IPS DF 6.9 (cell line): ENCODE results near the gene SPTBN1.

Experiments used
- DNase-seq: peaks from one replicate; pipeline ENCODE4 v3.0.0-alpha.2; 2013; ENCODE audit warnings: low read depth, low spot score
- H3K27ac ChIP-seq: one replicate; pipeline ENCODE4 v1.5.1; 2013; ENCODE audit warnings: low read length, control low read depth
- H3K27me3 ChIP-seq: 2 replicates; pipeline ENCODE4 v1.6.1; 2013; ENCODE audit warnings: mild to moderate bottlenecking, low read length; ENCODE audit not compliant: control insufficient read depth, insufficient read depth
- H3K36me3 ChIP-seq: 2 replicates; pipeline ENCODE4 v1.6.1; 2013; ENCODE audit warnings: low read length; ENCODE audit not compliant: control insufficient read depth, insufficient read depth
- H3K4me1 ChIP-seq: 2 replicates; pipeline ENCODE4 v1.6.1; 2013; ENCODE audit warnings: low read length; ENCODE audit not compliant: control insufficient read depth, insufficient read depth
- H3K4me3 ChIP-seq: 2 replicates; pipeline ENCODE4 v1.5.1; 2013; ENCODE audit warnings: mild to moderate bottlenecking, low read length
- H3K9me3 ChIP-seq: 2 replicates; pipeline ENCODE4 v1.6.1; 2013; ENCODE audit warnings: low read length, inconsistent platforms; ENCODE audit not compliant: control insufficient read depth, insufficient read depth
- WGBS: extraction: QIAGEN DNeasy Blood & Tissue Kit; methylation state at CpG from one replicate; pipeline ENCODE4 v1.1.7; 2013; ENCODE audit warnings: mixed read lengths, missing lambda C conversion rate; ENCODE audit not compliant: insufficient read length, insufficient coverage; 5-methylcytosine and 5-hydroxymethylcytosine counted together

The SPTBN1 gene

DNA sequence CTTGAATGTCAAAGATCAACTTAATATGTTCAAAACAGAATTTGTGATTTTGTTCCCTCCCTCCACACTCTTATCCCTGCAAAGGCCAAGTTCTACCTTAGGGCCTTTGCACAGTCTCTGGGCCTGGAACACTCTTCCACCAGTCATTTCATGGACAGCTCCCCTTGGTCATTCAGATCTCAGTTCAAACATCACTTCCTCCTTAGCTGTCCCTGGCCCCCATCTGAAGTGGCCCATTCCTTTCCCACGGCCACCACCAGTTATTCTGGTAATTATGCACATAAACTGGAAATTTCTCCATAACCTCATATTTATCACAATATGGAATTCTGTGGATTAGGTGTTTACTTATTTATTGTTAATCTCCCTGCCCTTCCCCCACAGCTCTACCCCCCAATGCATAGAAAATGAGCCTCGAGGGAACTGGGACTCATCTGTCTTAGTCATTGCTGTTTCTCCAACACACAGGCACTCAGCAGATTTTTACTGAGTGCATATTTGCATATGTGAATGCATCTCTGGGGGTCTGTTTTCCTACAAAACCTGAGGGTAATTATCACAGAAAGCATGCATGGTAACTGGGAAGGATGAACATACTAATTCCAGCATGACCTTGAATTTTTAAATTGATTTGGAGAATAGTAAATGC, 35.5 kb upstream of the SPTBN1 start:
- no peaks in the 10 kb centered on the region for H3K36me3 ChIP-seq
- no peak for DNase-seq
- no CpG with 5 or more reads among the region's 2 CpGs for WGBS
- no peaks in the 10 kb centered on the region for H3K27me3 ChIP-seq
- no peaks in the 10 kb centered on the region for H3K9me3 ChIP-seq
- no peak overlapping the region for H3K4me3 ChIP-seq
- H3K27ac ChIP-seq, result no peak overlapping the region
- peaks cover 3% of the 10 kb centered on the region for H3K4me1 ChIP-seq

DNA sequence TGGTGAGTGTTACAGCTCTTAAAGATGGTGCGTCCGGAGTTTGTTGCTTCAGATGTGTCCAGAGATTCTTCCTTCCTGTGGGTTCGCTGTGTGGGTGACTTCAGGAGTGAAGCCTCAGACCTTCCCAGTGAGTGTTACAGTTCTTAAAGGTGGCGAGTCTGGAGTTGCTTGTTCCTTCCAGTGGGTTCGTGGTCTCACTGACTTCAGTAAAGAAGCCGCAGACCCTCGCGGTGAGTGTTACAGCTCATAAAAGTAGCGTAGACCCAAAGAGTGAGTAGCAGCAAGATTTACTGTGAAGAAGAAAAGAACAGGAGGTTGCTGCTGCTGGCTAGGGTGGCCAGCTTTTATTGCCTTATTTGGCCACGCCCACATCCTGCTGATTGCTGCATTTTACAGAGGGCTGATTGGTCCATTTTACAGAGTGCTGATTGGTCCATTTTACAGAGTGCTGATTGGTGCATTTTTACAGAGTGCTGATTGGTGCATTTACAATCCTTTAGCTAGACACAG, 34.0 kb upstream of the SPTBN1 start:
- no peak overlapping the region for H3K27ac ChIP-seq
- H3K9me3 ChIP-seq, result no peaks in the 10 kb centered on the region
- no peak for DNase-seq
- H3K4me3 ChIP-seq, result no peak overlapping the region
- H3K4me1 ChIP-seq, result no peaks in the 10 kb centered on the region
- WGBS, result no CpG with 5 or more reads among the region's 10 CpGs
- H3K36me3 ChIP-seq, result no peaks in the 10 kb centered on the region
- H3K27me3 ChIP-seq, result no peaks in the 10 kb centered on the region

GRCh38 chr2:54423213-54423612, 32.9 kb upstream of the SPTBN1 start:
- no peaks in the 10 kb centered on the region for H3K36me3 ChIP-seq
- H3K4me1 ChIP-seq, result no peaks in the 10 kb centered on the region
- H3K27ac ChIP-seq, result no peak overlapping the region
- no peak overlapping the region for H3K4me3 ChIP-seq
- no peaks in the 10 kb centered on the region for H3K9me3 ChIP-seq
- WGBS, result no CpG with 5 or more reads among the region's 2 CpGs
- DNase-seq, result no peak
- no peaks in the 10 kb centered on the region for H3K27me3 ChIP-seq

DNA sequence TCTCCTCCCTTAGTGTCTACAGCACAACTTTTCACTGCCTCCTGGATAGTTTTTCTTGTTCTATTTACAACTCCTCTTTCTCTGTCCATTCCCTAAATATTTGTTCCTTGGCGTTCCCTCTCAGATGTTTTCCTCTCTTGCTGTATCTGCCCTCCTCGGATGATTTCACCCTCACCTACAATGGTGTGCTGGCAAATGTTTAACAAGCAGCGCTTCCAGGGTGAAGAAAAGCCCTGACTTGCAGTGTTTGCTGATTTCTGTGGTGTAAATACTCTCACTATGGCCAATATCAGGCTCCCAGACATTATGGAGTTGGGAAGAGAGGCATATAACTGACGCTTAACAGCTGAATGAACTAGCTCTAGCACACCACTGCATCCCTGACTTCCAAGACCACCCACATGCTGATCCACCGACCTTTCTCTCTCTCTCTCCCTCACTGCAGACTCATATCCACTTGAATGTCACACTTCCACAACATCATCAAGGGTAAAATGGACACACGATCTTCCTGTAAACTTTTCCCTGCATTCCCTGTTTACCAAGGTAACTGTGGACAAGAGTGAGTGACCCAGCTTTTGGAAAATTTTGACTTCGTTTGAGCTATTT, 31.5 kb upstream of the SPTBN1 start:
- DNase-seq, result no peak
- Histone ChIP-seq H3K27me3 (no peaks in the 10 kb centered on the region), H3K36me3 (no peaks in the 10 kb centered on the region), H3K4me3 (no peak overlapping the region), H3K9me3 (no peaks in the 10 kb centered on the region), H3K4me1 (no peaks in the 10 kb centered on the region), H3K27ac (no peak overlapping the region)
- WGBS, result no CpG with 5 or more reads among the region's 7 CpGs

DNA sequence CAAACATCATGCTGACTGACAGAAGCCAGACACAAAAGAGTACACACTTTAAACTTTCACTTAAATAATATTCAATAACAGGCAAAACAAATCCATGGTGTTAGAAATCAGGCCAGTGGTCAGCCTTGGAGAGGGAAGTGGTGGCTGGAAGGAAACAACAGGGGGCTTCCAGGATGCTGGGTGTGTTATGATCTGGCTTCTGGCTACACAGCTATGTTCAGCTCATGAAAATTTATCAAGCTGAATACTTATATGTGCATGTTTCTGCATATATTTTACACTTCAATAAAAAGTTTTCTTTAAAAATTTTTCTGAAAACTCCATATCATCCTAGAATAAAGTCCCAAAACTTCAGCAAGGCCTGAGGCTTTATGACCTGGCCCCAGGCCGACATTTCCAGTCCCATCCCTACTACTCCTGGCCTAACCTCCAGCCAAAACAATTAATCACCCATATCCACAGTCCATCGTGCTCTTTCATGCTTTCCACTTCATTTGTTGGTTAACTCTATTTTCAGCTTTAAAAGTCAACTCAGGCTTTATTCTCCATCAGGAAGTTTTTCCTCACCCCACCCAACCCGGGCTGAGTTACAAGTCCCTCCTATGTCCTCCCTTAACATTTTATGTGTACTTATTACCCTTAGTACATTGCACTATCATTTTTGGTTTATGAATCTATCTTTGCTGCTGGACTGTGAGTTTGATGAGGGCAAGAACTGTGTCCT, 27.9 kb upstream of the SPTBN1 start:
- no peak overlapping the region for H3K27ac ChIP-seq
- DNase-seq, result no peak
- no peaks in the 10 kb centered on the region for H3K9me3 ChIP-seq
- H3K4me1 ChIP-seq, result no peaks in the 10 kb centered on the region
- WGBS, result no CpG with 5 or more reads among the region's 3 CpGs
- no peaks in the 10 kb centered on the region for H3K27me3 ChIP-seq
- no peak overlapping the region for H3K4me3 ChIP-seq
- no peaks in the 10 kb centered on the region for H3K36me3 ChIP-seq

GRCh38 chr2:54429054-54429453, 27.1 kb upstream of the SPTBN1 start:
- Histone ChIP-seq H3K4me3 (no peak overlapping the region), H3K36me3 (no peaks in the 10 kb centered on the region), H3K4me1 (no peaks in the 10 kb centered on the region), H3K27me3 (no peaks in the 10 kb centered on the region), H3K27ac (no peak overlapping the region), H3K9me3 (no peaks in the 10 kb centered on the region)
- no peak for DNase-seq
- WGBS, result no CpG with 5 or more reads among the region's 5 CpGs

DNA sequence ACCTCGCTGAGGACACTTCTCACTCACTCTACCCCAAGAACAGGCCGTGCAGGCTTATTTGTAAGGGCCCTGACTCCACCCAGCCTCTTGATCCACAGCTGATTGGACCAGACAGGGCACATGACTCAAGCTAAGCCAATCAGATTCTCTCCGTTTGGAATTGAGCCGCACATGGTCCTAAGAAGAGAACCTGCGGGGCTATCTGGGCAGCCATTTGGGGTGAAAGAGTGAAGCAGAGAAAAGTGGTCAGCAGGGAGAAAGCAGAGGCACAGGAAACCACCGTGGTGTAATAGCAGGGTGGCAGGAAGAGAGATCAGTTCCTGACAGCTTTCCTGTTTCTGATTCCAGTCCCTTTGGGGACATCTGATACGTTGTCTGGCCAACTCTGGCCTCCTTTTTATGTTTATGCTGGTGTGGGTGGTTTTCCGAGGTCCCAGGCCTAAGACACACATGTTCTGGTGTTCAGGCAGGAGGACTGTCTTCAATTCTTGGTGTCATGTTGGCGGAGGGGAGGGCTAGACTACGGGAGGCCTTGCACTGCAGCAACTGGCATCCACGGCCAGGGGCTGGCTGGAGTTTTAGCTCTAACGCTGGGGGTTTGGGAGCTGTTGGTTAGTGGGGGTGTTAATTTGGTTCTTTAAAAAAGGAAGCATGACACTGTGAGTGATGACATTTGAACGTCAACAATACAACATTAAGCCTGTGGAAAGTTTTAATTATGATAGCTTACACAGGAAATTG, 26.1 kb upstream of the SPTBN1 start:
- Histone ChIP-seq H3K27ac (no peak overlapping the region), H3K36me3 (no peaks in the 10 kb centered on the region), H3K4me3 (no peak overlapping the region), H3K9me3 (no peaks in the 10 kb centered on the region), H3K27me3 (no peaks in the 10 kb centered on the region), H3K4me1 (no peaks in the 10 kb centered on the region)
- no peak for DNase-seq
- WGBS, result no CpG with 5 or more reads among the region's 13 CpGs

DNA sequence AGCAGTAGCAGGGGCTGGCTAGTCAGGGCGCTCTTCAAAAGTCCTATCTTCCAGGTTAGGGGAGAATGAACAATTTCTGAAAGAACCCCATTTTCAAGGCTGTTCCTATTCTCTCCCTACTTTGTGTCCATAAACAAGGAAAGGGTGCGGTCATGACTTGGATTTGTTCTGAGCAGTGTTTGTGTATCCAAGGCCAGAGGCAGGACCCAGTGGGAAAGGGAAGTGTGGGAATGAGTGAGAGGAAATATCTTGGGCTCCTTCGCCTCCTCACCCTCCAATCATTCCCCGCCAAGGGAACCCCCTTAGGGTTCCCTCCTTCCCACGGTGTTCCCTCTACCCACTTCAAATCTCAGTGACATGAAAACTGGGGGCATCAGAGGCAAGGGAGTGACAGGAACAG, 25.5 kb upstream of the SPTBN1 start:
- no peaks in the 10 kb centered on the region for H3K9me3 ChIP-seq
- DNase-seq, result no peak
- no peaks in the 10 kb centered on the region for H3K36me3 ChIP-seq
- no peak overlapping the region for H3K27ac ChIP-seq
- WGBS, result no CpG with 5 or more reads among the region's 5 CpGs
- no peaks in the 10 kb centered on the region for H3K4me1 ChIP-seq
- no peaks in the 10 kb centered on the region for H3K27me3 ChIP-seq
- H3K4me3 ChIP-seq, result no peak overlapping the region

DNA sequence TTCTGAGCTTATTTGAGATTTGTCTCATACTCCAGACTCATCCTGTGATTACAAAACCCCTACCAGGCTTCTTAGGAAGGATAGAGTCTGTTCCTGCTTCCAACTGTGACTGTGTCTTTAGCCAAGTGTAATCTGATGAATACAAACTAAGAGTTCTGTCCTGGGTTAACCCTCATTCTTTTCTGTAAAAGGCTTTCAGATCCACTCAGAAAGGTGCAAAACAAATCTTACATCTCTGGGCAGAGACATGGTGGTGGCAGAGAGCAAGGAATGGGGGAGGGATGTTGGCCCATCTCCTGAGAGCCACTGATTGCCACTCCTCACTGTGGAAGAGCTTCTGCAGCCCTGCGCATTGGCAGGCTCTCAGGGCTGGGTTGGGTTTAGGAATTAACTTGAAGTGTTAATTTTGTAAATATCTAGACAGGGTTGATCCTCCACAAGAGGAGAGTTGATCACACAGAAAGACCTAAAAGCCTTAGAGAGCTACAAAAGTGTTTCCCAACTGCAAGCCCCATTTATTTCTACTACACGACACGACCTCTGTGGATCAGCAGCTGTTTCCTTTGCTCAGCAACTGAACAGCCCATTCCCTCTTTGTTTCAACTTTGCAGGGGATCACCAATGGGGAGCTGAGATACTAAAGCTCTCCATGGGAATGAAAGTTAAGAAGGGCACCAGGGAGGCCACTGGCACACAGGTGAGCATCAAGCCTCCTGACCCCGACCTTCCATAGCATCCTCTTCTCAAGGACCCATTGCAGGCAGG, 23.7 kb upstream of the SPTBN1 start:
- Histone ChIP-seq H3K27me3 (no peaks in the 10 kb centered on the region), H3K4me3 (no peak overlapping the region), H3K27ac (no peak overlapping the region), H3K36me3 (no peaks in the 10 kb centered on the region), H3K9me3 (no peaks in the 10 kb centered on the region), H3K4me1 (no peaks in the 10 kb centered on the region)
- no CpG with 5 or more reads among the region's 4 CpGs for WGBS
- no peak for DNase-seq

DNA sequence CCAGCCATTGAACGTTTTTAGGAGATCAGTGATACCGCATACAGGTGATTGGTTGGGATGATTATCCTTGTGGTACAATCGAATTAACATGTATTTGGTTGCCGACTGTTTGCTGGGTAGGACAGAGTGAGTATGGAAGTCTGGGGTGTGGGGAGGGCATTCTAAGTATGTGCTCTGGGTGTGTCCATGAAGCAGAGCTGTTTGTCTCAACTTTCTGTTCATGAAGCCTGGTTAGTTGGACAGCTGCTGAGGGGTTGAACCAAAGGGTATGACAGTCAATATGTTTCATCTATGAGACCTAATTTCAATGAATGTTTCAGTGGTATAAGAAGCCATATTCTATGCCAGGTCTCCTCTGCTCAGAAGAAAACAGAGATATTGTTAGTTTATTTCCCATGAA, 21.9 kb upstream of the SPTBN1 start:
- Histone ChIP-seq H3K36me3 (no peaks in the 10 kb centered on the region), H3K4me3 (no peak overlapping the region), H3K27me3 (no peaks in the 10 kb centered on the region), H3K9me3 (no peaks in the 10 kb centered on the region), H3K27ac (no peak overlapping the region), H3K4me1 (no peaks in the 10 kb centered on the region)
- no peak for DNase-seq
- no CpG with 5 or more reads among the region's 4 CpGs for WGBS
